WTC11 (cell line): ENCODE data around the gene NR1D1.

Source experiments
- CREM ChIP-seq: sonication (generic); formaldehyde crosslinking; IDR thresholded peaks from 2 replicates; pipeline ENCODE4 v1.8.1; 2022; ENCODE audit warnings: mild to moderate bottlenecking, missing genetic modification reagents, moderate library complexity
- RORB ChIP-seq: fragments of 250-450 bp; sonication (Bioruptor Pico); IDR thresholded peaks from 2 replicates; pipeline ENCODE4 v1.9.0; 2021; ENCODE audit warnings: mild to moderate bottlenecking
- TF ChIP-seq, protein P1 (sequence below): sonication (generic); formaldehyde crosslinking; IDR thresholded peaks from 2 replicates; pipeline ENCODE4 v1.8.1; 2023; ENCODE audit warnings: mild to moderate bottlenecking, missing genetic modification reagents
- TF ChIP-seq, protein P2 (sequence below): fragments of 200-600 bp; IDR thresholded peaks from 2 replicates; pipeline ENCODE4 v1.8.0; 2022; ENCODE audit warnings: antibody characterized with exemption

DNA sequence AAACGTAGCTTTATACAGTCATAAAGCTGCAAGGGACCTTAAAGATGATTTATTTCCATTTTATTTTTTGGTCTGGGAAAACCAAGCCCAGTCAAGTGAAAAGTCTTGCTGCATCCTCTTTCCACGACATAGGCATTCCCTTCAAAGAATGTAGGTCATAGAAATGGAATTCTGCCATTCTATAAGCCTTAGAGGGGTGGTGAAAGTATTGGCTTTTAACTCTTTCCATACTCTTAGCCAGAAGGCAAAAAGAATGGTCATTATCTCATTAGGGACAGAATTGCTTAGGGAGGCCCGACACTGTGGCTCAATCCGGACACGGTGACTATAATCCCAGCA lies 13.5 kb upstream of the NR1D1 start:
- TF ChIP-seq, protein P1, sequence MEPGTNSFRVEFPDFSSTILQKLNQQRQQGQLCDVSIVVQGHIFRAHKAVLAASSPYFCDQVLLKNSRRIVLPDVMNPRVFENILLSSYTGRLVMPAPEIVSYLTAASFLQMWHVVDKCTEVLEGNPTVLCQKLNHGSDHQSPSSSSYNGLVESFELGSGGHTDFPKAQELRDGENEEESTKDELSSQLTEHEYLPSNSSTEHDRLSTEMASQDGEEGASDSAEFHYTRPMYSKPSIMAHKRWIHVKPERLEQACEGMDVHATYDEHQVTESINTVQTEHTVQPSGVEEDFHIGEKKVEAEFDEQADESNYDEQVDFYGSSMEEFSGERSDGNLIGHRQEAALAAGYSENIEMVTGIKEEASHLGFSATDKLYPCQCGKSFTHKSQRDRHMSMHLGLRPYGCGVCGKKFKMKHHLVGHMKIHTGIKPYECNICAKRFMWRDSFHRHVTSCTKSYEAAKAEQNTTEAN (CRISPR knock-in tag): no peak
- no peak for TF ChIP-seq RORB (CRISPR knock-in tag)
- TF ChIP-seq, protein P2, sequence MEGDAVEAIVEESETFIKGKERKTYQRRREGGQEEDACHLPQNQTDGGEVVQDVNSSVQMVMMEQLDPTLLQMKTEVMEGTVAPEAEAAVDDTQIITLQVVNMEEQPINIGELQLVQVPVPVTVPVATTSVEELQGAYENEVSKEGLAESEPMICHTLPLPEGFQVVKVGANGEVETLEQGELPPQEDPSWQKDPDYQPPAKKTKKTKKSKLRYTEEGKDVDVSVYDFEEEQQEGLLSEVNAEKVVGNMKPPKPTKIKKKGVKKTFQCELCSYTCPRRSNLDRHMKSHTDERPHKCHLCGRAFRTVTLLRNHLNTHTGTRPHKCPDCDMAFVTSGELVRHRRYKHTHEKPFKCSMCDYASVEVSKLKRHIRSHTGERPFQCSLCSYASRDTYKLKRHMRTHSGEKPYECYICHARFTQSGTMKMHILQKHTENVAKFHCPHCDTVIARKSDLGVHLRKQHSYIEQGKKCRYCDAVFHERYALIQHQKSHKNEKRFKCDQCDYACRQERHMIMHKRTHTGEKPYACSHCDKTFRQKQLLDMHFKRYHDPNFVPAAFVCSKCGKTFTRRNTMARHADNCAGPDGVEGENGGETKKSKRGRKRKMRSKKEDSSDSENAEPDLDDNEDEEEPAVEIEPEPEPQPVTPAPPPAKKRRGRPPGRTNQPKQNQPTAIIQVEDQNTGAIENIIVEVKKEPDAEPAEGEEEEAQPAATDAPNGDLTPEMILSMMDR: no peak
- no peak for TF ChIP-seq CREM (CRISPR knock-in tag)
